Omental fat pad (tissue), 4 donors: ENCODE measurements around the gene KRTAP10-4. TPM values are rescaled to one million over a fixed set of nuclear protein-coding genes. Genes with fewer than 3 reads are reported as not detected.

Experiments used
- ATAC-seq: fragments of 150-250 bp; one replicate; pipeline ENCODE4 v1.9.1; 2016; ENCODE audit warnings: mild to moderate bottlenecking, moderate library complexity; ENCODE audit not compliant: low FRiP score
- DNase-seq: peaks from one replicate; pipeline ENCODE4 v3.0.0-alpha.2; 2019; ENCODE audit warnings: low spot score
- CTCF ChIP-seq, 3 donors: fragments of 450-650 bp; IDR thresholded peaks; one replicate each; pipeline ENCODE4 v1.5.1; 2016 to 2017; ENCODE audit warnings: antibody characterized with exemption in 3 of 3, mild to moderate bottlenecking in 3 of 3, moderate library complexity in 2 of 3
- total RNA-seq, 4 donors: library from RNA; depleted of rRNA; stranded (reverse); fragments of >200 nt; gene quantifications; one replicate each; pipeline ENCODE4 v1.1.0, GENCODE V29; 2016

KRTAP10-4 gene
- total RNA-seq, 4 donors from 2014 or later, result not detected

- DNase-seq, result no peak
- TF ChIP-seq CTCF (IDR thresholded peaks at IDR 0.05), result no peak
- ATAC-seq, result no peak
These were observed 34.5 kb upstream of the KRTAP10-4 start for GRCh38 chr21:44539046-44539445.

- DNase-seq, result no peak
- ATAC-seq, result no peak
- no peak for TF ChIP-seq CTCF (IDR thresholded peaks at IDR 0.05)
These were observed 33.4 kb upstream of the KRTAP10-4 start, which contains the start of gene KRTAP10-1 for GRCh38 chr21:44539991-44540666. Gene KRTAP10-1 (minus strand): TSS chr21:44540195. CDS start chr21:44540150, 45 bp downstream.

- no peak for TF ChIP-seq CTCF (IDR thresholded peaks at IDR 0.05)
- DNase-seq (no peak), ATAC-seq (no peak)
These were observed 32.7 kb upstream of the KRTAP10-4 start for GRCh38 chr21:44540741-44541288.

GRCh38 chr21:44542716-44543115 is 30.8 kb upstream of the KRTAP10-4 start:
- DNase-seq (no peak), ATAC-seq (no peak)
- TF ChIP-seq CTCF (IDR thresholded peaks at IDR 0.05), result no peak

GRCh38 chr21:44544566-44544965 is 29.0 kb upstream of the KRTAP10-4 start:
- TF ChIP-seq CTCF (IDR thresholded peaks at IDR 0.05), result no peak
- DNase-seq (no peak), ATAC-seq (no peak)

GRCh38 chr21:44547656-44548331 is 25.7 kb upstream of the KRTAP10-4 start:
- no peak for TF ChIP-seq CTCF (IDR thresholded peaks at IDR 0.05)
- DNase-seq (no peak), ATAC-seq (no peak)
